Vagina (tissue), 2 donors: ENCODE measurements around the gene COLEC12. TPM values are rescaled to one million over a fixed set of nuclear protein-coding genes. Genes with fewer than 3 reads are reported as not detected.

ENCODE experiments used
- DNase-seq, 2 donors: peaks; one replicate each; pipeline ENCODE4 v3.0.0-alpha.2; 2017; ENCODE audit errors: extremely low spot score in 2 of 2
- H3K27ac ChIP-seq: fragments of 200-600 bp; sonication (generic); one replicate; pipeline ENCODE4 v1.5.1; 2019
- H3K27me3 ChIP-seq: fragments of 200-600 bp; sonication (generic); one replicate; pipeline ENCODE4 v1.5.1; 2019
- H3K36me3 ChIP-seq, 2 donors: fragments of 200-600 bp; sonication (generic); one replicate each; pipeline ENCODE4 v1.5.1; 2017 to 2019
- H3K4me1 ChIP-seq: fragments of 200-600 bp; sonication (generic); one replicate; pipeline ENCODE4 v1.5.1; 2019
- H3K4me3 ChIP-seq, 2 donors: fragments of 200-600 bp; sonication (generic); 1 replicate in 1 of 2; 2 replicates in 1 of 2; pipeline ENCODE4 v1.5.1; 2016 to 2019
- H3K9me3 ChIP-seq: fragments of 200-600 bp; sonication (generic); one replicate; pipeline ENCODE4 v1.5.1; 2019
- POLR2A ChIP-seq, 2 donors: fragments of 450-650 bp; IDR thresholded peaks; one replicate each; pipeline ENCODE4 v1.6.1; 2017; ENCODE audit warnings: antibody characterized with exemption in 2 of 2, mild to moderate bottlenecking in 2 of 2, moderate library complexity in 2 of 2
- POLR2AphosphoS5 ChIP-seq, 2 donors: sonication (generic); formaldehyde crosslinking; IDR thresholded peaks; one replicate each; pipeline ENCODE4 v1.9.0; 2017; ENCODE audit warnings: antibody characterized with exemption in 2 of 2, mild to moderate bottlenecking in 2 of 2, low read depth in 1 of 2; ENCODE audit not compliant: insufficient read depth in 1 of 2
- intact Hi-C: fragments of 100-400 bp; cut with DNase I; formaldehyde crosslinking; loops from one replicate; pipeline ENCODE4 v1.15.1; 2023
- total RNA-seq: library from RNA; depleted of rRNA; stranded (reverse); fragments of >200 nt; gene quantifications from one replicate; pipeline ENCODE4 v1.2.3, GENCODE V29; 2016
- TF ChIP-seq, protein P1 (sequence below), 3 experiments: fragments of 450-650 bp in 2 of 3; fragments of 200-600 bp in 1 of 3; sonication (generic) in 1 of 3; IDR thresholded peaks; one replicate each; pipeline ENCODE4 v1.5.1; 2017 to 2019; ENCODE audit warnings: antibody characterized with exemption in 3 of 3, mild to moderate bottlenecking in 2 of 3, moderate library complexity in 2 of 3

COLEC12 gene
- total RNA-seq, 1 donor from 2014 or later: 18.9 TPM

DNA sequence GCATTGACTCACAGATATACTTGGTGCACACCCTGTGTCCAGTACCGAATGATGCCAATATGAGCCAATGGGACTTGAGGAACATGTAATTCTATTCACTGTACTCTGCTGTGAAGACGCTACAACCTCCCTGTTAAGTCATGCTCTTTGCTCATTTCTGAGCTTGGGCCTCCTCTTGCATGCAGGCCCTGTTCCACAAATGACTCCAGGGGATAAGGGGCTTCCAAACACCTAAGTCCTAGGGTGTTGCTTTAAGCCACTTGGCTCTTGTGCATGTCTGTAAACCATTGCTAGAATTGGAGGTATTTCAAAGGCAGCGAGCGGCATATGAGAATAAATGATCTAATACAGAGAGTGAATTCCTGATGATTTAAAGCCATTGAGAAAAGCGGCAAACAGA, 126.7 kb downstream of the COLEC12 start:
- Histone ChIP-seq H3K27me3 (no peaks in the 10 kb centered on the region), H3K4me1 (peaks cover 9% of the 10 kb centered on the region), H3K4me3 (no peak overlapping the region), H3K9me3 (no peaks in the 10 kb centered on the region), H3K36me3 (no peaks in the 10 kb centered on the region), H3K27ac (no peak overlapping the region)
- no peak for DNase-seq
- intact Hi-C loops: no loop called here
- no peak for TF ChIP-seq POLR2AphosphoS5 (IDR thresholded peaks at IDR 0.05; ENCODE audit: insufficient read depth in 1 of 2, low read depth in 1 of 2)
- TF ChIP-seq, protein P1, sequence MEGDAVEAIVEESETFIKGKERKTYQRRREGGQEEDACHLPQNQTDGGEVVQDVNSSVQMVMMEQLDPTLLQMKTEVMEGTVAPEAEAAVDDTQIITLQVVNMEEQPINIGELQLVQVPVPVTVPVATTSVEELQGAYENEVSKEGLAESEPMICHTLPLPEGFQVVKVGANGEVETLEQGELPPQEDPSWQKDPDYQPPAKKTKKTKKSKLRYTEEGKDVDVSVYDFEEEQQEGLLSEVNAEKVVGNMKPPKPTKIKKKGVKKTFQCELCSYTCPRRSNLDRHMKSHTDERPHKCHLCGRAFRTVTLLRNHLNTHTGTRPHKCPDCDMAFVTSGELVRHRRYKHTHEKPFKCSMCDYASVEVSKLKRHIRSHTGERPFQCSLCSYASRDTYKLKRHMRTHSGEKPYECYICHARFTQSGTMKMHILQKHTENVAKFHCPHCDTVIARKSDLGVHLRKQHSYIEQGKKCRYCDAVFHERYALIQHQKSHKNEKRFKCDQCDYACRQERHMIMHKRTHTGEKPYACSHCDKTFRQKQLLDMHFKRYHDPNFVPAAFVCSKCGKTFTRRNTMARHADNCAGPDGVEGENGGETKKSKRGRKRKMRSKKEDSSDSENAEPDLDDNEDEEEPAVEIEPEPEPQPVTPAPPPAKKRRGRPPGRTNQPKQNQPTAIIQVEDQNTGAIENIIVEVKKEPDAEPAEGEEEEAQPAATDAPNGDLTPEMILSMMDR (IDR thresholded peaks at IDR 0.05): no peak
- no peak for TF ChIP-seq POLR2A (IDR thresholded peaks at IDR 0.05)

DNA sequence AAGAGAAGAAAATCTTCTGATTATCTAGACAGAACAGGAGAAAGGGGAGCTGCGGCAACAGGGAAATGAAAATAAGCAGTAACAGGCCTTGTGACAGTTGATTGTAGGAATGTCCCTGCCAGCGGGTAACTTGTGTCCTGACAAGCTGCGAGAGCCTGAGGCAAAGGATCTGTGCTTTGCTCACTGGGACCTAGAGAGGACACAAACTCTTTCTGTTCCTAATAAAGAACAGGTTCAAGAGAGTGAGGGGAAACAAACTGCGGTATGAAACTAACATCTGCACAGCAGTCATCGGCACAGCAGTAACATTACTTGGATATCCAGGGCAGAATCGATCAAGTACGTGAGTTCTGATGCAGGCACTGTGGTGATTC, 128.9 kb downstream of the COLEC12 start:
- H3K27me3 ChIP-seq: no peaks in the 10 kb centered on the region
- intact Hi-C loops: no loop called here

DNA sequence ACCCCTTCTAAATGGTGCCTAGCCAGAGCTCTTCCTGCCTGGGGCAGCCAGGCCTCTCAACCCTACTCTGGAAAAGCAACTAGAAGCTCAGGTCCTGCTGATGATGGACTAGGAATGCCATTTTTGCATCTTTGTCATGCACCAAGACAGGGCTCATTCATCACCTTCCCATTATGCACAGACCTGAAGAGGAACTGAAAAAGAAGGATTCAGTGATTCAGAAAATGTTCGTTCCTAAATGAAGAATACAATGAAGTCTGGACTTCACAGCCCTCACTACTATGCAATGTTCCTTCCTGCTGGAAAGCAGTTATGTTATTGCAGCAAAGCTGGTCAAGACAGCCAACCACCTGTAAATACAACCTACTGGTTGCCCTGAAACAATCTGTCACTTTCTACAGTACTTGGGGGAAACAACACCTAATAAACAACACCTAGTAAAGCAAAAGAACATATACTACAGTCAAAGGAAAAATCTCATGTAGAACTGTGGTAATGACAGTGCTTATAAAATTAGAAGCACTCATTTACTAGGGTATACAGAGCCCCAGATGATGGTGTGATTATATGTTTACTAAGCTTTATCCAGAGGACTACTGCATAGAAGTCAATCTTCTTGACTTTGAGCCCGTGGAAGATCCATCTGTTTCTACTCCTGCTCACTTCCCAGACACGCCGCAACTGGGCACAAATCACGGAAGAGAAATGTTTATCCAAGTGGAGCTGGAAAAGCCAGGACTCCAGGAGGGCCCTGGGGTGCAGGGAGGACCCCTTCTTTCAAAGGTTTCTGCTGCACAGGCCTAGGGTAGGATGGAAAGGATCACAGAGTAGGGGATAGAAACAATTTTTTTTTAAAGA, 129.5 kb downstream of the COLEC12 start:
- H3K4me1 ChIP-seq: peaks cover 9% of the 10 kb centered on the region
- DNase-seq: no peak
- TF ChIP-seq, protein P1 (IDR thresholded peaks at IDR 0.05): no peak
- TF ChIP-seq POLR2A (IDR thresholded peaks at IDR 0.05) (no peak), POLR2AphosphoS5 (IDR thresholded peaks at IDR 0.05; ENCODE audit: insufficient read depth in 1 of 2, low read depth in 1 of 2) (no peak)
- no peaks in the 10 kb centered on the region for H3K27me3 ChIP-seq
- H3K27ac ChIP-seq: no peak overlapping the region
- intact Hi-C loops: no loop called here
- no peak overlapping the region for H3K4me3 ChIP-seq
- no peaks in the 10 kb centered on the region for H3K9me3 ChIP-seq
- H3K36me3 ChIP-seq: no peaks in the 10 kb centered on the region

More for the DNA sequence above, 128.9 kb downstream of the COLEC12 start:
- Histone ChIP-seq H3K27ac (no peak overlapping the region), H3K4me1 (peaks cover 9% of the 10 kb centered on the region), H3K9me3 (no peaks in the 10 kb centered on the region), H3K4me3 (no peak overlapping the region), H3K36me3 (no peaks in the 10 kb centered on the region)
- no peak for DNase-seq
- TF ChIP-seq POLR2A (IDR thresholded peaks at IDR 0.05): no peak
- TF ChIP-seq, protein P1 (IDR thresholded peaks at IDR 0.05): no peak
- TF ChIP-seq POLR2AphosphoS5 (IDR thresholded peaks at IDR 0.05; ENCODE audit: insufficient read depth in 1 of 2, low read depth in 1 of 2): no peak

DNA sequence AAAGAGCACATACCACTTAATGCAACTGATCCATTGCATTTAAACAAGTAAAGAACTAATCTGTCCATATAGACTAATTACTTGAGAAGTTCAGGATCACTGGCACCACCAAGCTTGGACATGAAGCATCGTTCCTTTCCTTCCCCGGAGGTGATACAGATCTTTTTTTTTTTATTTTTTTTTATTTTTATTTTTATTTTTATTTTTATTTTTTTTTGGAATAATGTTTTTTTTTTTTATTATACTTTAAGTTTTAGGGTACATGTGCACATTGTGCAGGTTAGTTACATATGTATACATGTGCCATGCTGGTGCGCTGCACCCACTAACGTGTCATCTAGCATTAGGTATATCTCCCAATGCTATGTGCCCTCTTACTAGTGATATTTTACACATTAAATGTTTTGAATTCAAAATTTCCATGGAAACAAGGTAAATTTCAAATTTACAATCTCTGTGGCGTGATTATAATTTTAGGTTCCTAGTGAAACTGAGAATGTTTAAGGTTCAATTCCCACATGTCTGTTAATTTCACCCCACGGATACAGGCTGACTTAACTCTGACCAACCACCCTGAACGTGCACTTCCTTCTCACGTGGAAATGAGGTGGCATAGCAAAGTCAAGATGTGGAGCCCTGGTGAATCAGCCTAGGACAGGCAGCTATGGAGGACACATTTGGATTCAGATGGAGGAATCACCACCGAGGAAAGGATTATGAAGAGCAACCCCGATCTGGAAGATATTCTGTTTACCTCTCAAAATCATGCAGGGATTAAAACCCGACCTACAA, 131.1 kb downstream of the COLEC12 start:
- Histone ChIP-seq H3K27me3 (no peaks in the 10 kb centered on the region), H3K36me3 (no peaks in the 10 kb centered on the region), H3K27ac (no peak overlapping the region), H3K4me1 (peaks cover 12% of the 10 kb centered on the region), H3K9me3 (no peaks in the 10 kb centered on the region), H3K4me3 (no peak overlapping the region)
- DNase-seq: no peak
- intact Hi-C loops: no loop called here
- TF ChIP-seq, protein P1 (IDR thresholded peaks at IDR 0.05): no peak
- TF ChIP-seq POLR2A (IDR thresholded peaks at IDR 0.05) (no peak), POLR2AphosphoS5 (IDR thresholded peaks at IDR 0.05; ENCODE audit: insufficient read depth in 1 of 2, low read depth in 1 of 2) (no peak)
